Fibroblast of skin of left quadriceps (primary cell): ENCODE results near the gene ZNRF1.
"Not testable (repeated sequence)": the region's sequence is repeated elsewhere in the genome, so short reads cannot be mapped to it uniquely, and the experiment has no call there.

Experiments used
- DNase-seq, 2 experiments: peaks; one replicate each; pipeline ENCODE4 v3.0.0-alpha.2; 2013; ENCODE audit warnings: low read depth in 2 of 2

The ZNRF1 gene

DNA sequence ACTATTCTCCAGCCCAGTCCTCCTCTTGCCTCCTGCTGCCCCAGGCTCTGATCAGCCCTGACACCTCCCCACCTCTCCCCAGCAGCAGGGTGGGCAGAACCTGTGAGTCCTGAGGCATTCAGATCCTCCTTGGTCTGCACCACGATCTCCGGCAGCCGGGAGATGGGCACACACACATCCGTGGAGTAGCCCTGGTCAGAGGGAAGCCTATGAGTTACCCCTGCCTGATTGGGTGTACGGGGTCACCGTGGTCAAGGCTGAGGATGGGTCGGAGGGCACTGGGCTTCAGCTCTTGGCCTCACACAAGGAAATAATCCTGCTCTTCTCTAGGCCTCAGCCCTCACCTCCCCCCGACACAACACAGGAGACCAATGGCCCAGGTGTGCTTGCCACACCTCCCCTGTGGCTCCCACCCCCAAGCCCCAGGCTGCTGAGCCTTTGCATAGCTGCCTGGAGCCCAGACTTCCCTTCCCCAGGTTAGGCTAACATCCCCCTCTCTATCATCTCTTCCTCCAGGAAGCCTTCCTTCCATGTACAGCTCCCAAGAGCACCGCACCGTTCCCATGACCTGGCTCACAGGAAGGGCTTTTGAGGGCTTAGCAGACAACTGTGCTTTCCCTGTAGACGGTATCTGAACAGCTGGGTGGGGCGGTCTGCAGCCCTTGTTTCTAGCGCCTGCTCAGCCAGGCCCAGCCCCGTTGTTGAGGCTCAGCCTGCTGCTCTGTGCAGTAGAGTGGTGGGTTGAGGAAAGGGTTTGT lies 114.1 kb downstream of the ZNRF1 start:
- DNase-seq, result no peak

DNA sequence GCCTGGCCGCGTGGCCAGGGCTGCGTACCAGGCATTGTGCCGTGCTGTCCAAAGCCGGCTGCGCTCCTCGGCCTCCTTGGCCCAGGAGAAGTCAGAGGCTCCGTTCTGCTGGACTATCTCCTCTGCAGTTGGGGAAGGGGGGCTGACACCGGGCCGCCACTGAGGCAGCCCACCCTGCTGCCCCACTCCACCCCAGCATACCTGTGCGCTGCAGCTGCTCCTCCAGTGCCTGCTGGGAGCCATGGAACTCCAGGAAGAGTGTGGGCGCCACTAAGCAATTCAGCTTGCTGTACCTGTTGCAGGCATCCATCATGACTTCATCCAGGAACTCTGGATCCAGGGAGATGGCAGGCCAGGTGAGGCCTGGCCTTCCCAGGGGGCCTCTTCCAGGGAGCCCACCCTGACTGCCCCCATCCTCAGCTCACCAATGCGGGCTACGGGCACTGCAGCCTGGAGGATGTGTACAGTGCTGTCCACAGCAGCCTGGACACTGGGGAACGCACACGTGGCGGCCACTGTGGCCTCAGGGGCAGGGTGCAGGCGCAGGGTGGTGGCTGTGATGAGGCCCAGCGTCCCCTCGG lies 114.8 kb downstream of the ZNRF1 start:
- DNase-seq, result no peak

DNA sequence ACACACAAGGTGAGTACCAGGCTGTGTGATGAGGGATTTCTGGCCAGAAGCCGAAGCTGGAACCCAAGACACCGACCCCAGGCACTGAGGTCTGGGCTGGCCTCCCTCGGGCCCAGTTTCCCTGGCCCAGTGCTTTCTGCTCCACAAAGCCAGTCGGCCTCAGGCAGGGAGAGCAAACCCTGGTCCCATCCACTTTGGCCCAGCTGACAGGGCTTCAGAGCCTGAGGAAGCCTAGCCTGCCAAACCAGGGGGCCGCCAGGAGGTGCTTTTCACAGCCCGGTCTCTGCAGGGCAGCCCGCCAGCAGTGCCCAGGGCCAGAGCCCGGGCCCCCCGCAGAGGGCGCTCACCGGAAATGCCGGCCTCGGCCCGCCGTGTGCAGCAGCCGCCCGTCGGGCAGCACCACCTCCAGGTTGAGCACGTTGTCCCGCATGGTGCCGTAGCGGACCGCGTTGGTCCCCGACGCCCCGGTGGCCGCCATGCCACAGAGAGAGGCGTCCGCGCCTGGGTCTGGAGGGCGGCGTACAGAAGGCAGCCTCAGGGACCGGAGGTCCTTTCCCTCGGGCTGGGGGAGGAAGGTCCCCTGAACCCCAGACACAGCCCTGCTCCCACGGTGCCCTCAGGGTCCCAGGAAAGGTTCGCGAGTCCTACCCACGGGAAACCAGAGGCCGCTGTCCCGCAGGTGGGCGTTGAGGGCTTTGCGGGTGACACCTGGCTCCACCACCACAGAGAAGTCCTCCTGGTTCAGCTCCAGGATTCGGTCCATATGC lies 115.5 kb downstream of the ZNRF1 start:
- DNase-seq, result no peak

DNA sequence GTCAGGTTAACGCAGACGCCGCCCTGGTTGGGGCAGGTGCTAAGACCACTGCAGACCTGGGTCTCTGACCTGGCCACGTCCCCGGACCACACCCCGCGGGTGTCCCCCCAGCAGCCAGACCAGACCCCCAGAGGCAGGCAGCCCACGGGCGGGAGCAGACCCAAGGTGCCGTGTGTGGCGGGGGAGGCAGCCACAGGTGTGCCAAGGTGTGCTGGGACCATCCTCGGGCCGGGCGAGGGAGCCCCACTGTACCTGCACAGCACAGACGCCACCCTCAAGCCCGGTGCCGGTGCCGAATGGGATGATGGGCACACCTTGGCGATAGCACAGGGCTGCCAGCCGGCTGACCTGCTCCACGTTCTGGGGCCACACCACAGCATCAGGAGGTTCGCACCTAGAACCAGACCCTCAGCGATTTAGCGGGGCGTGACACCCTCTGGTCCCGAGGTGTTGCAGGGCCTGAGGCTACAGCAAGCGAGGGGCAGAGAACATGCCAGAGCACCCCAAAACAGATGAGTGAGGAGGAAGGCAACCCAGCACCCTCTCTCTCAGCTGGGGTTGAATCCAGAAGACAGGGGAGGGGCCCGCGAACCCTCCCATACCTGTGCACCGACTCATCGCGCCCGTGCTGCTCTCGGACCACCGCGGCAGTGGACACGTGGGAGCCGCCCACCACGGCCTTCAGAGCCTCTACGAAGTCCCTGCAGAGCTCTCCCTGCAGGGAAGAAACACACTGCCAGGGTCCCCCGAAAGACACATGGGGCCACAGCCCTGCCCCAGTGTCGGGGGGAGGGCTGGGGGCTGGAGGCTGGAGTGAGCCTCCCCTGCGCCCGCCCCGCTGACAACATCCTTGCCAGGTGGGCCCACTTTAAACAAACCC lies 116.4 kb downstream of the ZNRF1 start:
- no peak for DNase-seq

DNA sequence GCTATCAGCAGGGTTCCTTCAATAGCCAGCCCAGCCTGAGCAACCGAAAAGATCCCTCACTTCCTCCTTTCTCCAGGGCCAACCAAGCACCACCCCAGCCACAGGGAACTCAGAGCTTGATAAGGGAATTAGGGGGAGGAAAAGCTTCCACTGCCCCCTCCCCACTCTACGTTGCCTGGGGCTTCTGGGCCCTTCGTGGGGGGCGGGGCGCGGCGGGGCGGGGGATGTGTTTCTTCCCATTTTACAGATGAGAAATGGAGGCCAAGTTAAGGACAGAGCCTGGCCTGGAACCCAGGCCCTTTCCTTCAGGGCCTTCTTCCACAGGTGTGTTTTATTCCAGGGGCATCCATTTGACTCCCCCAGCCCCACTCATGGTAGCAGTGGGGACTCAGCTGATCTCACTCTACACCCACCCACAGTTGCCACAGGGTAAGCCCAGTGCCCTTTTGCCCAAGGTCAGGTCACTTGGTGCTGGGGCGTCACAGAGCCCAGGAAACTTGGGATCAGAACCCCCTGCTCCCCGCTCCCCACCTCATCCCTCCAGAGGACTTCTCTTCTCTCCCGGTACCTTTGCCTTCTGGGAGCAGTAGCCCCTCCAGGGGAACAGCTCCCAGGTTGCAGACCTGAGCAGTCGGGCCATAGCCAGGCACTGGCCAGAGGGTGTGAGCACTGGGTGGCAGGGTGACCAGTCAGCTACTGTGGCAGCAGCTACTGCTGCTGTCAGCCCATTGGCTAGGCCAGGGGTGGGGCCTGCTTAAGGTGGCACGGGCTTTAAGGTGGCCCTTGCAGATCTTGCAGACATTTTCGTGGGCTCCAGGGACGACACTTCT lies 117.5 kb downstream of the ZNRF1 start, which contains the start of gene LDHD:
Gene LDHD (minus strand): TSS at position 700 of the 830 bp plus-strand sequence. CDS start 60 bp downstream, at position 640.
- DNase-seq, result no peak

DNA sequence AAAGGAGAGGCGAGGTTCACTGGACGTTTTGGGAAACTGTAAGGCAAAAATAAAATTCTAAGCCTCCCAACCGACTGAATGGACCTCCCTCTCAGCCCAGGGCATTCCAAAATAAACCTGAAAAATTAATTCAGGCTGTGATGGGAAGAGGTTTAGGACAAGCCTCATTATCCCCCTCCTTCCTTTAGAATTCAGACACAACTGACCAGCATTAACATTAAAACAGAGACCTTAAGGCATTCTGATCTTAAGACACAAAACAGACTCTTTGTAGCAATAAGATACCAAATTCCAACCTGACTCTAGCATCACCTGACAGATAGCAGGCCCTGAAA lies 118.1 kb downstream of the ZNRF1 start:
- no peak for DNase-seq

DNA sequence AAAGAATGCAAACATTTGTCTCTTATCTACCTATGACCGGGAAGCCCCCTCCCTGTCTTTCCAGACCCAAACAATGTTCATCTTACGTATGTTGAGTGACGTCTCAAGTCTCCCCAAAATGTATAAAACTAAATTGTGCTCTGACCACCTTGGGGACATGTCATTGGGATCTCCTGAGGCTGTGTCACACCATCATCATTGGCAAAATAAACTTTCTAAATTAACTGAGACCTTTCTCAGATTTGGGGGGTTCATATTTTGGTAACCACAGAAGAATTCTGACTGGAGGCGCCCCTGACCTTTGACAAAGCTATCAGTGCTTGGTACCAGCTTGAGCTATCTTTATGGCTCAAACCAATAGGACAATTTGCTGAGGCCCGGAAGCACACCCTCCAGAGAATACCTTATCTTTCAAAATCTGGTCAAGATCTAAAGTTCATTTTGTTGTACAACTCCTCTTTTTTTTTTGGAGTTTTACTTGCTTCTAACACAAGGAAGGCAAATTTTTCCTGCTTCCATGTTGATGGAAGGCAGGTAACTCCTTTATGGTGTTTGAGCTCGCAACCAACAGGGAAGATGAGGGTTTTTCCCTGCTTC lies 120.2 kb downstream of the ZNRF1 start:
- no peak for DNase-seq

DNA sequence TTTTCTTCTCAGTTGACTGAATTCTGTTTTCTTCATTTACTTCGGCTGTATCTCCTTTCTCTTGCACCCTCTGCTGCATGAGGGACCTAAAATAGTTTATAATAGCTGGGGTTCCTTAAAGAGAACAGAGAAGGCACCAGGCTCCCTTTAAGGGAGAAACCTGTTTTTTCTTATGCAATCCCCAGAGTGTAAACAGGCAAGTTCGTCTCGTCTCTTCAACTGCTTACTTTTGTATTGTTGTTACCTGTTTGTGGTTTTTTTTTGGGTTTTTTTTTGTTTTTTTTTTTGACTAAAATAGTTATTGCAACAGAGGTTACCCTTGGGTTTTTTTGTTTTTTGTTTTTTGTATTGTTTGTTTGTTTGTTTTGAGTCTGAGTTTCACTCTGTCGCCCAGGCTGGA lies 121.4 kb downstream of the ZNRF1 start:
- DNase-seq, result no peak

DNA sequence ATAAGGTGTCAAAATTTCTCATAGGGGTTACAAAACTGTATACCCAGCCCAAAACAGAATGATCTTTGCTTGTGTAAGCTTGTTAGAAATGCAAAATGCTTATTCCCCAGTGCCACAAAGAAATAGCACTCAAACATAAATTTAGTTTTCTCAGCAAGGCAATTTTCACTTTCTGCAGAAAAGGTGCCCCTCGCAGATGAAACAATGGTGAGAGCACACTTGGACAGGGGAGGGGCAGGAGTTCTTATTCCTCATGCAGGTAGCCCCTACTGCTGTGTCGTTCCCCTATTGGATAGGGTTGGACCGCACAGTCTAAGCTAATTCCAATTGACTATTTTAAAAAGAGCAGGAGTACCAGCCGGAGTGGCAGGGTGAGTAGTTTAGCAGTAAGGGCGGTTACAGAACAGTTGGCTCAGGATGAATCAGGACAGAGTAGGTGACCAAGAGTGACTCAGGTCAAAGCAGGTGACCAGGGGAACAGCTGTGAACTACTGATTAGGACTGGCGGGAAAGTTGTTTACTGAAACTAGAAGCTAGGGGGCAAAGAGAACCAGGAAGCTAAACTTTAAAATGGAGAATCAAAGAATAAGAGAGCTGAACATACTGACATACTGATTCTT lies 123.2 kb downstream of the ZNRF1 start:
- DNase-seq, result no peak

DNA sequence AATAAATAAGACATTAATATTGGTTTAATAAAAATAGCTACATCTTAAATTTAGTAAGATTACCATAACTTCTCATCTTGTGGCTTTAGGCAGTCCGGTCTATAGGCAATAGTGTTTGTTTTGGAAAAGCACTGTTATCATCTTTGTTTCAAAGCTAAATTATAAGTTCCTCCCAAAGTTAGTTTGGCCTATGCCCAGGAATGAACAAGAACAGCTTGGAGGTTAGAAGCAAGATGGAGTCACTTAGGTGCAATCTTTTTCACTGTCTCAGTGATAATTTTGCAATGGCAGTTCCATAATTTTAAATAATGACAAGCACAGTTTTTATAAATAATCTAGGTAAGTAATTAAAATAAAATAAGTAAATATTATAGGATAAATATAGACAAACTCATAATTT lies 123.8 kb downstream of the ZNRF1 start:
- DNase-seq, result no peak

DNA sequence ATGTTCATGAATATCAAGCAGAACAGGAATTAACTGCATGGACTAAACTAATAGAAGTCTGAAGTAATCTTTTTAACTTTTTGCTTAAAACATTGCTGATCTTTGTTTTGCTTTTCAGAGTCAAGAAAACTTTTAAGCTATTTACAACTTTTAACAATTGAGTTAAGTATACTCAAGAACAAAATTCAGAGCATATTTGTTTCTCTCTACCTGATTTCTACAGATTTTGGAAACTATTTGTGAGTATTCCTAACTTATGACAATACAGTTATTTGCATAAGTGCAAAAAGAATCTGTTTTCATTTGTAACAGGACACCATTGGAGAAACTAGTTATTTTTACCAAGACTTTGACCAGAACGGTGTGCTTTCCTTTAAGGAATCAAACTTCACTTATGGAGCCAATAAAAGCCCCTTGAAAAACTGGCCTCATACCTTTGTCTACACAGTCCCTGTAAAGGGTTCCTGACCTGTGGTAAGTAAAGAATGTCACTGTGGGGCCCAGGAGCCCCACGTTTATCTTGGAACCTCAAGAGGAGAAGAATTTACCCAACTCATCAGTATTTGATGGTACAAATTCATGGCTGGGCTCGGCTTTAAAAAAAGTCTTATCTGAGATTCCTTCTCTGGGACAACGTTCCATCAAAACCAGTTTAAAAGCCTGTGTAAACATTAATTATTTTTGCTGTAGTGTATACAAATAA lies 129.0 kb downstream of the ZNRF1 start:
- no peak for DNase-seq

DNA sequence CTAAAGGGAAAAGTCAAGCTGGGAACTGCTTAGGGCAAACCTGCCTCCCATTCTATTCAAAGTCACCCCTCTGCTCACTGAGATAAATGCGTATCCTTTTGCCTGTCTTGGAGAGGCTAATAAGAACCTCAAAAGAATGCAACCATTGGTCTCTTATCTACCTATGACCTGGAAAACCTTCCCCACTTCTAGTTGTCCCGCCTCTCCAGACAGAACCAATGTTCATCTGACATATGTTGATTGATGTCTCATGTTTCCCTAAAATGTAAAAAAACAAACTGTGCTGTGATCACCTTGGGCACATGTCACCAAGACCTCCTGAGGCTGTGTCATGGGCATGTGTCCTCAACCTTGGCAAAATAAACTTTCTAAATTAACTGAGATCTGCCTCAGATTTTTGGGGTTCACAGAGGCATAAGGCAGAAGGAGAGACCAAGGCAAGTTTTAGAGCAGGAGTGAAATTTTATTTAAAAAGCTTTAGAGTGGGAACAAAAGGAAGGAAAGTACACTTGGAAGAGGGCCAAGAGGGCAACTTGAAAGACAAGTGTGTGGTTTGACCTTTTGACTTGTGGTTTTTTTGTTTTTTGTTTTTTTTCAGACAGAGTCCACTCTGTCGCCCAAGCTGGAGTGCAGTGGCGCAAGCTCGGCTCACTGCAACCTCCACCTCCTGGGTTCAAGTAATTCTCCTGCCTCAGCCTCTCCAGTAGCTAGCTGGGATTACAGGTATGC lies 130.8 kb downstream of the ZNRF1 start:
- not testable (repeated sequence) for DNase-seq

DNA sequence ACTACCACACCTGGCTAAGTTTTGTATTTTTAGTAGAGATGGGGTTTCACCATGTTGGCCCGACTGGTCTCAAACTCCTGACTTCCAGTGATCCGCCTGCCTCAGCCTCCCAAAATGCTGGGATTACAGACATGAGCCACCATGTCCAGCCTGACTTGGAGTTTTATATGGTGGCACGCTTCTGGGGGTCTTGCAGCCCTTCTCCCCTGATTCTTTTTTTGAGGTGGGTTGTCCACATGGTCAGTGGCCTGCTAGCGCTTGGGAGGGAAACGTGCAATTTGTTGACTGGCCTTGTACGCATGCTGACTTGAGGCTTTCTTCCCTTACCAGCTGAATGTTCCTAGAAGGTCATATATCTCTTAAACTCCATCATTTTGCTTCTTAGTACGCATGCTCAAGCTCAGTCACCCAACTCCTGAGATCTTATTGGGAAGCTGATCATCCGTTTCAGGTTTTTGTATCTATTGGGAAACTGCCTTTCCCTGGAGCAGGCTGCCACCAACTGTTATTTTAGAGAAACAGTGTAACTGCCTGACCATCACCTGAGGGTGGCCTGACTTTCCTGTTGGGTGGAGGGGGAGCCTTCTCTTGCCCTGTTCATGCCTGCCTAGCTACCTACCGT lies 131.4 kb downstream of the ZNRF1 start:
- no peak for DNase-seq

DNA sequence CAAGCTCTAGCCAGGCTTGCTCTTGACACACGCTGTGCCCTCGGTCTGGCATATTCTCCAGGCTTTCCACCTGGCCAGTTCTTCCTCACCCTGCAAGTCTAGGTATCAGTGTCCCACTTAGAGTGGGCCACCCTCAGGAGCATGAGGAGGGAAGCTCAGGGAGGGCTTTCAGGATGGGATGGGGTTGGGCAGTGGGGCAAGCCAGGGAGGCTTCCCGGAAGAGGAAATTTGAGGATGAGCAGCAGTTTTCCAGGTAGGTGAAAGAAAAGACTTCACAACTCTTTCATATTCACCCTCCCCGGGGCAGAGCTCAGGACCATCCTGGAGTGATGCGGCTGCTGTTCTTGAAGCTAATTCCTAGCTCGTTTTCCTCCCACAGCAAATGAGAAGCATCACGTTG lies 132.3 kb downstream of the ZNRF1 start:
- DNase-seq, result no peak

DNA sequence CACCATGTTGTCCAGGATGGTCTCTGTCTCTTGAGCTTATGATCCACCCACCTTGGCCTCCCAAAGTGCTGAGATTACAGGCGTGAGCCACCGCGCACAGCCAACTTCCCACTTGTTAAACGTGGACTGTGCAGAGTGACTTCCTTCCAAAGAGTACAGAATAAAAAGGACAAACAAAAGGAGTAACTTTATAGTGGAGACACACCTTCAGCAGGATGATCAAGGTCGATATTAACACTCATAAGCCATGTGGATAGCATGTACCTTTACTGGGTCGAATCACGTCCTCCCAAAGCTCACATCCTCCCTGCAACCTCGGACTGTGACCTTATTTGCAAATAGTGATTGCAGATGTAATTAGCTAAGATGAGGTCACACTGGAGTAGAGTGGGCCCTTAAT lies 139.4 kb downstream of the ZNRF1 start:
- DNase-seq, result no peak

DNA sequence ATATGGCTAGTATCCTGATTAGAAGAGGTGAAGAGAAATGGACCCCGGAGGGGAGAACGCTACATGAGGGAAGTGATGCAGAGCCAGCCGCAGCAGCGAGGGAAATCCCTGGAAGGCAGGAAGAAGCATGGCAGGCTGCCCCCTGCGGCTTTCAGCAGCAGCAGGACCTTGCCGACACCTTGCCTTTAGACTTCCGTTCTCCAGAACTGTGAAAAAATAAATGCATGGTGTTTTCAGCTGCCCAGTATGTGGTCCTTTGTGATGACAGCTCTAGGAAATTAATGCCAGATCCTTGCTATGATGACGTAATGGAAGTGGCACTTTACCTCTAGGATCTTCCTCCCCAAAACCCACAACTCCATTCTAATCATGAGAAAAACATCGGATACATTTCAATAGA lies 139.8 kb downstream of the ZNRF1 start:
- DNase-seq, result peak; percentile 40 to 41

DNA sequence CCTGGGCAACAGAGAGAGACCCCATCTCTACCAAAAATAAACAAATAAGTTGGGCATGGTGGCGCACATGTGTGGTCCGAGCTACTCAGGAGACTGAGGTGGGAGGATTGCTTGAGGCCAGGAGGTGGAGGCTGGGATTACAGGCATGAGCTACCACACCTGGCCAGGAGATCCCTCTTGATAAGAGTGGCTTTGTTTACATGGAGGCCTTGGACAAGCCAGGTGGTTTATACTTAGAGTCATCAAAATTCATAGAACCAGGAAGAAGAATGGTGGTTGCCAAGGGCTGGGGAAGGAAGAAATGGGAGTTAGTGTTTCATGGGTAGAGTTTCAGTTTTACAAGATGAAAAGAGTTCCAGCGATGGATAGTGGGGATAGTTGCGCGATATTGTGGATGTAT lies 140.7 kb downstream of the ZNRF1 start:
- no peak for DNase-seq

DNA sequence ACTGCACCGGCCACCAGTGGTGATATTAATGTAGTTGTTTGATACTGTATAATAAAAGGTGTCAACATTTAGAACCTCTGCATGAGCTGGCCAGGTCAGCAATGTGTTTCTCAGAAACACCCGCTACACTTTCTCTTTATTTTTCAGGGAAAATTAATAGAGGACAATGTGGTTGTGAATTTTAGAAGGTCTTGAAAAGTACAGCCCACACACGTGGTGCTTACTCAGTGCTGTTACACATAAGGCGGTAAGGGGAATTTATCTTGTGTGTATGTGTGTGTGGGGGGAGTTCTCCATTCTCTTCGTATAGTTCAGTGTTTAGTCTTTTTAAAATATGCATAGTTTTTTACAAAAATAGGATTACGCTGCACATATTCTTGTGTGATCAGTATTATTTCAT lies 145.1 kb downstream of the ZNRF1 start:
- no peak for DNase-seq

DNA sequence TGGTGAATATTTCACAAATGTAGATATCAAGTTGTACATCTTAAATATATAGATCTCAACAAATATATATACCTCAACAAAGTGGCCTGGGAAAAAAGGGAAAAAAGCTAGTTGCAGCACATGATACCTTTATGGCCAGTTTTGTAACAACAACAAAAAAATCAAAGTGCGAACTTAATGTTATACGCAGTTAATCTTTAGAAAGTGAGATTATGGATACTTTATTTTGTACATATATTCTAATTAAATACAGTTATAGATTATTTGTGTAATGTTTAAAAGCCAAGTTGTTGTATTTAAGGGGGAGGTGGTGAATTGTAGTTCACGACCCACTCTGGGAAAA lies 149.1 kb downstream of the ZNRF1 start:
- no peak for DNase-seq
